A673 (cell line): ENCODE measurements around the gene AP1AR.

ENCODE experiments used
- EZH2 ChIP-seq: fragments of 200-600 bp; sonication (generic); IDR thresholded peaks from 2 replicates; pipeline ENCODE4 v1.6.1; 2017; ENCODE audit warnings: borderline replicate concordance, low read depth, mild to moderate bottlenecking, mixed read lengths, antibody characterized with exemption, low read length; ENCODE audit not compliant: poor library complexity, severe bottlenecking
- TF ChIP-seq, protein P1 (sequence below): fragments of 300-800, 200-600 bp; sonication (generic); conservative IDR thresholded peaks from 2 replicates; pipeline ENCODE4 v1.5.1; 2017; ENCODE audit warnings: low read depth, mild to moderate bottlenecking, antibody characterized with exemption, low read length, moderate library complexity, mixed read lengths

DNA sequence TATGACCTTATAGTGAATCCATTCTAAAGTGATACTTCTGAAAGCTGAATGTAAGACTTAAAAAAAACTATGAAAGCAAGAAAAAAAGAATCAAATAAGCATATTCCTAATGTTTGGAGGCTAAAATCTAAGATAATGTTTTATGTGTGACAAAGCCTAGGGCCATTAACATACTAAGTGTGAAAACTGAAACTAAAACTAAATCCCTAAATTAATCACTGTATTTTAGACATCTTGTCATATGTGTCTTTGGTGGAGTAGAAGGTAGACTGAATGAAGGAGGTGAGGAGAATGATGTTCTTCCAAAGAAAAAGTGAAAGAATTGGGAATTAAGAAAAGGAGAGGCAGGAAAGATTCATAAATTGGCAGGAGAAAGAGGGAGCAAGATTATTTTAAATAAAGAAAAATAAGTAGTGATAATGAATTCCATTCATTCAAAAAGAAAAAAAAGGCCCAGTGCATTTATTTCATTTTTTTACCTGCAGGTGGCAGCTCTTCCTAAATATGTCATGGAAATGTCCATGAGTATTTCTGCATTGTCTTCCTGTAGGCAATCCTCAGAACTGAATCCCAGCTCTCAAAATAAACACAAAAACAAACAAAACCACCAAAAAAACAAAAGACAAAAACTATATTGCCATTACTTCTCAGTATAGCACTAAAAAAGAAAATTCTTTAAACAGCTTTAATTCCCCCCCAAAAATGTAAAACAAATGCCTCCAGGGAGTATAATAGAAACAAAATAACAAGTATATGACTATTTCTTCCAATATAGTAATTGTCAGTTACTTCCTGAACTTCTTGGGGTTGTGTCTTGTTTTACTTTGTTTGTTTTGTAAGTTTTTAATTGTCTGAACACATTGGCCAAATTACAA lies 17.0 kb upstream of the AP1AR start:
- TF ChIP-seq, protein P1, sequence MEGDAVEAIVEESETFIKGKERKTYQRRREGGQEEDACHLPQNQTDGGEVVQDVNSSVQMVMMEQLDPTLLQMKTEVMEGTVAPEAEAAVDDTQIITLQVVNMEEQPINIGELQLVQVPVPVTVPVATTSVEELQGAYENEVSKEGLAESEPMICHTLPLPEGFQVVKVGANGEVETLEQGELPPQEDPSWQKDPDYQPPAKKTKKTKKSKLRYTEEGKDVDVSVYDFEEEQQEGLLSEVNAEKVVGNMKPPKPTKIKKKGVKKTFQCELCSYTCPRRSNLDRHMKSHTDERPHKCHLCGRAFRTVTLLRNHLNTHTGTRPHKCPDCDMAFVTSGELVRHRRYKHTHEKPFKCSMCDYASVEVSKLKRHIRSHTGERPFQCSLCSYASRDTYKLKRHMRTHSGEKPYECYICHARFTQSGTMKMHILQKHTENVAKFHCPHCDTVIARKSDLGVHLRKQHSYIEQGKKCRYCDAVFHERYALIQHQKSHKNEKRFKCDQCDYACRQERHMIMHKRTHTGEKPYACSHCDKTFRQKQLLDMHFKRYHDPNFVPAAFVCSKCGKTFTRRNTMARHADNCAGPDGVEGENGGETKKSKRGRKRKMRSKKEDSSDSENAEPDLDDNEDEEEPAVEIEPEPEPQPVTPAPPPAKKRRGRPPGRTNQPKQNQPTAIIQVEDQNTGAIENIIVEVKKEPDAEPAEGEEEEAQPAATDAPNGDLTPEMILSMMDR, result peak; percentile 62
- no peak for TF ChIP-seq EZH2
